Occipital lobe (tissue), 2 donors: ENCODE results near the gene TTC28. TPM values are rescaled to one million over a fixed set of nuclear protein-coding genes. Genes with fewer than 3 reads are reported as not detected.
A peak's percentile ranks its signal among the peaks of the same experiment; 100 is the strongest.

Experiments used
- DNase-seq: peaks from one replicate; lab custom pipeline; 2025; lab: John Stamatoyannopoulos, UW
- total RNA-seq: library from RNA; depleted of rRNA; stranded (reverse); fragments of >200 nt; gene quantifications from one replicate; pipeline ENCODE4 v1.2.3, GENCODE V29; 2014

TTC28 gene
- total RNA-seq, 1 donor from 2014 or later: 157 TPM

GRCh38 chr22:28013611-28014010, 666.0 kb downstream of the TTC28 start:
- no peak for DNase-seq

GRCh38 chr22:28012832-28013460, 666.7 kb downstream of the TTC28 start:
- DNase-seq: no peak

GRCh38 chr22:28009272-28009827, 670.3 kb downstream of the TTC28 start:
- DNase-seq: peak; percentile 54

- no peak for DNase-seq
Observed at GRCh38 chr22:28008649-28009048, 671.0 kb downstream of the TTC28 start.

GRCh38 chr22:28008056-28008455, 671.6 kb downstream of the TTC28 start:
- DNase-seq: no peak

- no peak for DNase-seq
Observed at GRCh38 chr22:28006271-28006670, 673.4 kb downstream of the TTC28 start.

GRCh38 chr22:28005513-28005912, 674.1 kb downstream of the TTC28 start:
- no peak for DNase-seq

GRCh38 chr22:28004021-28004420, 675.6 kb downstream of the TTC28 start:
- no peak for DNase-seq

- no peak for DNase-seq
Observed at GRCh38 chr22:28002863-28003565, 676.6 kb downstream of the TTC28 start.

GRCh38 chr22:28002181-28002700, 677.4 kb downstream of the TTC28 start:
- no peak for DNase-seq

GRCh38 chr22:28001171-28001835, 678.3 kb downstream of the TTC28 start:
- DNase-seq: no peak

GRCh38 chr22:28000361-28000760, 679.3 kb downstream of the TTC28 start:
- DNase-seq: no peak

GRCh38 chr22:27999876-28000275, 679.8 kb downstream of the TTC28 start:
- no peak for DNase-seq

- no peak for DNase-seq
Observed at GRCh38 chr22:27998511-27999410, 680.9 kb downstream of the TTC28 start.

GRCh38 chr22:27997538-27997937, 682.1 kb downstream of the TTC28 start:
- DNase-seq: no peak

- no peak for DNase-seq
Observed at GRCh38 chr22:27996981-27997380, 682.7 kb downstream of the TTC28 start.

GRCh38 chr22:27996529-27996925, 683.1 kb downstream of the TTC28 start:
- DNase-seq: no peak

- no peak for DNase-seq
Observed at GRCh38 chr22:27995801-27996528, 683.7 kb downstream of the TTC28 start.

GRCh38 chr22:27994481-27995331, 684.9 kb downstream of the TTC28 start:
- no peak for DNase-seq
